ENCODE data around the gene MCF2L2.
"Not testable (repeated sequence)": the region's sequence is repeated elsewhere in the genome, so short reads cannot be mapped to it uniquely, and the experiment has no call there.

MCF2L2 gene

GRCh38 chr3:183260167-183260904 is 168.1 kb downstream of the MCF2L2 start:
- DNase-seq (ENCODE audit: low read depth, low spot score), result no peak

GRCh38 chr3:183259621-183260020 is 168.8 kb downstream of the MCF2L2 start:
- H3K4me3 ChIP-seq (ENCODE audit: low read length), result no peak overlapping the region
- no peak for DNase-seq (ENCODE audit: low read depth, low spot score)

More at GRCh38 chr3:183260167-183260904, 168.1 kb downstream of the MCF2L2 start:
- no peak overlapping the region for H3K4me3 ChIP-seq (ENCODE audit: low read length)

GRCh38 chr3:183259087-183259486 is 169.3 kb downstream of the MCF2L2 start:
- DNase-seq (ENCODE audit: low read depth, low spot score), result no peak

GRCh38 chr3:183255348-183255730 is 173.1 kb downstream of the MCF2L2 start:
- H3K4me3 ChIP-seq (ENCODE audit: low read length), result no peak overlapping the region
- DNase-seq (ENCODE audit: low read depth, low spot score), result no peak

More at GRCh38 chr3:183259087-183259486, 169.3 kb downstream of the MCF2L2 start:
- no peak overlapping the region for H3K4me3 ChIP-seq (ENCODE audit: low read length)

- no peak for DNase-seq (ENCODE audit: low read depth, low spot score)
- no peak overlapping the region for H3K4me3 ChIP-seq (ENCODE audit: low read length)
Measured at GRCh38 chr3:183254487-183255347, 173.7 kb downstream of the MCF2L2 start.

- DNase-seq (ENCODE audit: low read depth, low spot score), result no peak
- no peak overlapping the region for H3K4me3 ChIP-seq (ENCODE audit: low read length)
Measured at GRCh38 chr3:183253528-183254486, 174.6 kb downstream of the MCF2L2 start.

GRCh38 chr3:183252973-183253527 is 175.4 kb downstream of the MCF2L2 start, which contains the start of gene B3GNT5:
B3GNT5 (plus strand) TSS chr3:183253253; CDS start chr3:183269799, 16,546 bp downstream.
- no peak for DNase-seq (ENCODE audit: low read depth, low spot score)
- no peak within 1 kb of the TSS for H3K4me3 ChIP-seq (ENCODE audit: low read length)

- no peak for DNase-seq (ENCODE audit: low read depth, low spot score)
- H3K4me3 ChIP-seq (ENCODE audit: low read length), result no peak overlapping the region
Measured at GRCh38 chr3:183252118-183252782, 176.2 kb downstream of the MCF2L2 start.

- DNase-seq (ENCODE audit: low read depth, low spot score), result no peak
Measured at GRCh38 chr3:183249006-183249718, 179.3 kb downstream of the MCF2L2 start.

GRCh38 chr3:183247011-183247589 is 181.3 kb downstream of the MCF2L2 start:
- H3K4me3 ChIP-seq (ENCODE audit: low read length), result no peak overlapping the region
- no peak for DNase-seq (ENCODE audit: low read depth, low spot score)

More at GRCh38 chr3:183249006-183249718, 179.3 kb downstream of the MCF2L2 start:
- no peak overlapping the region for H3K4me3 ChIP-seq (ENCODE audit: low read length)

- H3K4me3 ChIP-seq (ENCODE audit: low read length), result no peak overlapping the region
- no peak for DNase-seq (ENCODE audit: low read depth, low spot score)
Measured at GRCh38 chr3:183244981-183245476, 183.4 kb downstream of the MCF2L2 start.

- DNase-seq (ENCODE audit: low read depth, low spot score), result no peak
- no peak overlapping the region for H3K4me3 ChIP-seq (ENCODE audit: low read length)
Measured at GRCh38 chr3:183244219-183244618, 184.2 kb downstream of the MCF2L2 start.

GRCh38 chr3:183242431-183242830 is 186.0 kb downstream of the MCF2L2 start:
- DNase-seq (ENCODE audit: low read depth, low spot score), result no peak
- no peak overlapping the region for H3K4me3 ChIP-seq (ENCODE audit: low read length)

- no peak for DNase-seq (ENCODE audit: low read depth, low spot score)
- H3K4me3 ChIP-seq (ENCODE audit: low read length), result no peak overlapping the region
Measured at GRCh38 chr3:183239046-183239445, 189.4 kb downstream of the MCF2L2 start.

- no peak for DNase-seq (ENCODE audit: low read depth, low spot score)
- H3K4me3 ChIP-seq (ENCODE audit: low read length), result no peak overlapping the region
Measured at GRCh38 chr3:183233966-183234365, 194.5 kb downstream of the MCF2L2 start.

GRCh38 chr3:183230826-183231225 is 197.6 kb downstream of the MCF2L2 start:
- H3K4me3 ChIP-seq (ENCODE audit: low read length), result no peak overlapping the region
- DNase-seq (ENCODE audit: low read depth, low spot score), result no peak

- not testable (repeated sequence) for DNase-seq (ENCODE audit: low read depth, low spot score); H3K4me3 ChIP-seq (ENCODE audit: low read length)
Measured at GRCh38 chr3:183230251-183230650, 198.2 kb downstream of the MCF2L2 start.

All from Jurkat, Clone E6-1 (cell line).